ENCODE data around the gene TSHZ2.

GRCh38 chr20:53045941-53046340 lies 73.8 kb downstream of the TSHZ2 start:
- TF ChIP-seq TAF1 (IDR thresholded peaks at IDR 0.05; ENCODE audit: borderline replicate concordance, insufficient read depth, low read length): no peak
- TF ChIP-seq REST (IDR thresholded peaks at IDR 0.05; ENCODE audit: insufficient read depth in 1 of 2, low read depth in 2 of 2, low read length in 2 of 2): no peak
- TF ChIP-seq SIN3A (IDR thresholded peaks at IDR 0.05; ENCODE audit: borderline replicate concordance, insufficient read depth, low read length): no peak

Measured in PFSK-1 (cell line).